Measurements from ENCODE around the gene NOC2L.

NOC2L gene

DNA sequence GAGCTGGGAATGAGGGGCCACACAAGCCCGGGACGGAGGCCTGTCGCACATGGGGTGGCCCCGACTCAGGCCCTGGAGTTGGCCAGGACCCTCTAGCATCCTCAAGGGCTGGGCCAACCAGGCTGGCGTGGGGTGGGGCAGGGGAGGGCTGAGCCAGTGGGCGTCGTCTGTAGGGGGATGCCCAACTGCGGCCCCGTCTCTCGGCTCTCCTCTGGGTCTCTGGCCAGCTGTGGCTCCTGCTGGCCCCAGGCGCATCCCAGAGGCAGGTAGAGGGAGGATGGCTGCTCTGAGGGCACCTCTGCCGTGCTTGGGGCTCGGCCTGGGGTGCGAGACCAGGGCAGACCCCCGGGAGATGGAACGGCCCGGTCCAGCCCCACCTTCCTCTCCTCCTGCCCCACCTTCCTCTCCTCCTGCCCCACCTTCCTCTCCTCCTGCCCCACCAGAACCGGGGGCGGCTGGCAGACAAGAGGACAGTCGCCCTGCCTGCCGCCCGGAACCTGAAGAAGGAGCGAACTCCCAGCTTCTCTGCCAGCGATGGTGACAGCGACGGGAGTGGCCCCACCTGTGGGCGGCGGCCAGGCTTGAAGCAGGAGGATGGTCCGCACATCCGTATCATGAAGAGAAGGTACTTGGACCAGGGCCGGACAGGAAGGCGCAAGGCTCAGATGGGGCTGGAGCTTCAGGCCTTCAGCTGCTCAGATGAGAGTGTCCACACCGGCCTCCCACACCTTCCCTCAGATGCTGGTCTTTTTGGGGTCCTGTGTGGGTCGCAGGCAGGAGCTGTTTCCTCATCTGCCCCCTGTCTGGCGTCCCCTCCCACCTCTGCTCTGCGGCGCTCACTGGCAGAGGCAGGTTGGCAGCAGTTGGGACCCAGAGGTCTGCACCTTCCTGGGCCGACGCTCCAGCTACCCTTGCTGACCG is 29.1 kb downstream of the NOC2L start:
- no peak for DNase-seq (ENCODE audit: low spot score)

DNA sequence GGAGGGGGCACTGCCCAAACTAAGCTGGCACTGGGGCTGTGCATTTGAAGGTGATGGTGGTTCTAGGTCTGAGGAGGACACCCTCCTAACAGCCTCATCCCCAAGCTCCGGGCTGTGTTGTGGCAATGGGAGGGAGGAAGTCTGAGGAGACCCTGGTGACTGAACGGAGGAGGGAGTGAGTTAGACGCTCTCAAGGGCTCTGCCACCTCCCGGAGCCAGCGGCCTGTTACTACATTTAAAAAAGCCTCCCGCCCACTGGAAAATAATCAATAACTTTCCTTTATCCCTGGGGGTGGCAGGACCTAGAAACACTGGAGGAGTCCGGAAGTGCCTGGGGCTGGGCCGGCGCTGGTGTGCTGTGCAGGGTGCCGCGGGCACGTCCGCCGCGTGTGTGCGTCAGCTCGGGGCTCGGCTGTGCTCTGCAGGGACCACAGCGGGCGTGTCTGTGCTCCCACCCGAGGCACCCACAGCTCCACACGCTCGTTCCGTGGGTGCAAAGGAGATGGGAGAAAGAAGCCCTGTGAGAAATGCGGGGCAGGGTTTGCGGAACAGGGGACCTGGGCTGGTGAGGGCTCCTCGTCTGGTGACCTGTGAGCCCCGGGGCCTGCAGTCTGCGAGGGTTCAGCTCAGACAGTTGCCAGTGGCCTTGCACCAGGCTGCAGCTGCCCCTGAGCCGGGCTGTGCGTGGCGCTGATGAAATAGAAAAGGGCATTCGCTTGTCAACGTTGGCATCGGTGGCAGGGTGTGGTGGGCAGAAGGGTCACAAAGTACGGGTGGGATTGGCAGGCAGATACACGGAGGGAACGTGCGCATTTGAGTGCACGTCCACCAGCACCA is 30.0 kb downstream of the NOC2L start:
- no peak for DNase-seq (ENCODE audit: low spot score)

DNA sequence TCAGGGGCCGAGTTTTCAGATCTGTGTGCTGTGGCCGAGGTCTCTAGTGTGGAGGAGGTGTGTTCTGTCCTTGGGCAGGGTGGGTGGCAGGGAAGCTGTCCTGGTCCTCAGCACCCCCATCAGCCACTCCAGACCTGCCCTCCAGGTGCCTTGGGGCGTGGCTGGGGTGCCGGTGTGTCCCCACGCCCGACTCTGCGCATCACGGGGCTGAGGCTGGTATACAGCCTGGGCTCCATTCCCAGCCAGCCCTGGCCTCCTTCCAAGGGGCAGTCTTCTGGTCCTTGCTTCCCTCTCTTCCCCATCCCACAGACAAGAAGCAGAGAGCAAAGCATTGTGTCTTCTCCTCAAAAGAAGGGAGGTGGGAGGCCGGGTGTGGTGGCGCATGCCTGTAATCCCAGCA is 31.3 kb downstream of the NOC2L start:
- no peak for DNase-seq (ENCODE audit: low spot score)

DNA sequence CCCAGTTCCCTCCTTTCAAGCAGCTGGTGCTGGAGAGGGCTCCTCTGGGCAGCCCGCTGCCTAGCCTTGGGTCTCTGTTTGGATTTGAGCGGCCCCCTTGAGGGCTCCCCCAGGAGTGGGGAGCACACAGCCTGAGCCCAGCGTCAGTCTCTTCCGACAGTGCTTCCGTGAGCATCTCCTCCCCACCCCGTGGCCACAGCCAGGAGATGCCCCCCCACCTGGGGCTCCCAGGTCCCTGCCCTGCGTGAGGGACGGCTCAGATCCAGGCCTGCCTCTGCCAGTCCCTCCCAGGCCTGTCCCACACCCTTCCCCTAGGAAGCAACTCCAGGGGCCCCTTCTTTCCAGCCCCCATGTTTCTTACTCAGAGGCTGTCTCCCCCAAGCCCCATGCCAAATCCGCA is 31.8 kb downstream of the NOC2L start:
- no peak for DNase-seq (ENCODE audit: low spot score)

DNA sequence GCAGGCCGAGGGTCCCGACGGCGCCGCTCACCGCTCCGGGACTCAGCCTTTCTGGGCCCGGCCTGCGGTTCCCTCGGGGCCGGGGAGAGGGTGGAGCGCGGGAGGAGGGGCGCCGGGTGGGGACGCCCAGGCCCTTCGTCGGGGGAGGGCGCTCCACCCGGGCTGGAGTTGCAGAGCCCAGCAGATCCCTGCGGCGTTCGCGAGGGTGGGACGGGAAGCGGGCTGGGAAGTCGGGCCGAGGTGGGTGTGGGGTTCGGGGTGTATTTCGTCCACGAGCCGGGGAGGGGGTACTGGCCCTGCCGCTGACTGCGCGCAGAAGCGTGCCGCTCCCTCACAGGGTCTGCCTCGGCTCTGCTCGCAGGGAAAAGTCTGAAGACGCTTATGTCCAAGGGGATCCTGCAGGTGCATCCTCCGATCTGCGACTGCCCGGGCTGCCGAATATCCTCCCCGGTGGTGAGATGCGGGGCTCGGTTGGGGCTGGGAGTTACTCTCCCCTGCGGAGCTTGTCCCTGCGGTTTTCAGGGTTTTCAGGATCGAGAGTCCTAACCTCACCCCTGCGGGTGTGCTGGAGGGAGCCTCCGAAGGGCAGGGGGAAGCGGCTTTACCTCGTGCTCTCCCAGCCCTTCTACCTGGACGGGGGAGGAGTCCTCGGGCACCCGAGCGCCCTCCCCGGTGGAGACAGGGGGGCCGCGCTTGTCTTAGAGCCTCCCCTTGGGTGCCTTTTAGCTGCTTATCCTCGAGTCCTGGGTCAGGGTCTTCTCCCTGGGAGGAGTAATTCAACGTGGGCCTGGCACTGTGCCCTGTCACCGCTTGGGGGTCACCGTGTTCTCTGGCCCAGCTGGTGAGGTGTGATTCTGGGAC is 33.3 kb downstream of the NOC2L start:
- DNase-seq (ENCODE audit: low spot score), result peak; percentile 67

DNA sequence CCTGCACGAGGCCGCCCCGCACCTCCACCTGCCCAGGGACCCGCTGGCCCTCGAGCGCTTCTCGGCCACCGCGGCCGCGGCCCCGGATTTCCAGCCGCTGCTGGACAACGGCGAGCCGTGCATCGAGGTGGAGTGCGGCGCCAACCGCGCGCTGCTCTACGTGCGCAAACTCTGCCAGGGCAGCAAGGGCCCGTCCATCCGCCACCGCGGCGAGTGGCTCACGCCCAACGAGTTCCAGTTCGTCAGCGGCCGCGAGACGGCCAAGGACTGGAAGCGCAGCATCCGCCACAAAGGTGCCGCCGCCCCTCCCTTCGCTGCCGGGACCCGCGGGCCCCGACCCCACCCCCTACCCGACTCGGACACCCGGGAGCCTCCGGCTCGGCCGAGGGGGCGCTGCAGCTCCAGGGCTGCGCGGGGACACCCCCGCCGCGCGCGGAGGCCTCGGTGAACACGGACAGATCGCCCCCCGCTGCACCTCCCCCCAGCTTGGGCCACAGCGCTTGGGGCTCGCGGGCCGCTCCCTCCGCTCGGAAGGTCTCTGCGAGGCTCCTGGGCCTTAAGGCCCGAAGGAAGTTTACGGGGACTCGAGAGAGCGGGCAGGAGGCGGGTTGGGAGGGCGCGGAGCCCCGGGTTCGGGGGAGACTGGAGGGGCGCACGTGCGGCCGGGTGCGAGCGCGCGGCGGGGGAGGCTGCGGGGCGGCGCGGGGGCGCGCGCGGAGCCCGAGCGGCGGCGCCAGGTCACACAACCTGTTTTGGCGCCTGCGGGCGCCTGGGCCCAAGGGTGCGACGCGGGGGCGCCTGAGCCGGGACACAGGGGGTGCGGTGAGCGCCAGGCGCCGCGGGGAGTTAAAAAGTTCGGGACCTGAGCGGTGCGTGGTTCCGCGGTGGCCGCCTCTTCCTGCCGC is 34.1 kb downstream of the NOC2L start:
- no peak for DNase-seq (ENCODE audit: low spot score)

DNA sequence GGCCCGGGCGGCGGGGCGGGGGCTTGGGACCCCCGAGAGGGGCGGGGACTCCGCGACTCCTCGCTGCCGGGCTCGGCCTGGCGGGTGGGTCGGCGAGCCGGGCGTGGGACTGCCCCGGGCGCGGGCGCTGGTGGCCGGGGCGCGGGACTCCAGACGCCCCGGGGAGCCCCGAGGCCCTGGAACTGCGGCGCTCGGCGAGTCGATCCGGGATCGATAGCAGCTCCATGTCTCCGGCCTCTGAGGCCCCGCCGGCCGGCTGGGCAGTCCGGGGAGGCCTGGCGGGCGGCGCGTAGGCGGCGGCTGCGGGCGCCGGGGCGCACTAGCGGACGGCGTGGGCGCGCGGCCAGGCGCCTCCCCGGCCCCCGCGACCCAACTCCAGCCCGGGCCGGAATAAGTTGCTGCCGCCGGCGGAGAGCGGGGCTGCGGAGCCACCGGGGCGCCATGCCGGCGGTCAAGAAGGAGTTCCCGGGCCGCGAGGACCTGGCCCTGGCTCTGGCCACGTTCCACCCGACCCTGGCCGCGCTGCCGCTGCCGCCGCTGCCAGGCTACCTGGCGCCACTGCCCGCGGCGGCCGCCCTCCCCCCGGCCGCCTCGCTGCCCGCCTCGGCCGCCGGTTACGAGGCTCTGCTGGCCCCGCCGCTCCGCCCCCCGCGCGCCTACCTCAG is 34.9 kb downstream of the NOC2L start:
- no peak for DNase-seq (ENCODE audit: low spot score)

DNA sequence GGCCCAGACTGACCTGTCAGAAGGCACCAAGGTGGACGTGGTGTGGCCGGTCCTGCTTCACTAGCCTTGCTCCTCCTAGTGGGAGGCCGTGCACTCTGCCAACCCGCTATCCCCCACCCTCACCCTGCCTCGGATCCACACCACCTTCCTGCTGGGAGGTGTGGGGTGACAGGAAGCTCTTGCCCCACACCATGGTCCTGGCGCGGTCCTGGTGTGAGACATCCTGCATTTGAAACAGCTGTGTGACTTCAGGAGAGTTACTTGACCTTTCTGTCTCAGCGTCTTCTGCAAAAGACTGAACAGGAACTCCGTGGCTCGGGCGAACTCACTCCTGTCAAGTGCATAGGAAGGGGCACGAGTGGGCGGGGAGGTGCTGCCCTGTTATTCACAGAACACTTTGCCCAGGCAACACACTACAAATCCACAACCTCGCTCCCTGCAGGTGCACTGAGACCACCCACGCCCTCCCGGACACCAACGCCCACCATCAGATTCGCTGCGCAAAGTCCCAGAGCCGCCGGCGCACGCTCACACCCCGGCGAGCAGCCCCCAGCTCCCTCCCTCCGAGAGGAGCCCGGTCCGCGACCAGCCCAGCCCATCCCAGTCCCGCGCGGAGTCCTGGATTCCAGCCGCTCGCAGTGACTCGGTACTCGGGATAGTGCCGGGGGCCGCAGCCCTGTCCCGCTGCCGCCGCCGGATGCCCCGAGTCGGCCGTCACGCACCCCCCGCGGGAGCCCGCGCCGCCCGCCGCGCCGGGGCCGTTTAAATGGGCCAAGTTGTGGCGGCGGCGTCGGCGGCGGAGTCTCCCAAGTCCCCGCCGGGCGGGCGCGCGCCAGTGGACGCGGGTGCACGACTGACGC is 35.7 kb downstream of the NOC2L start, which contains the start of gene SAMD11:
Gene SAMD11 (plus strand): TSS at position 793 of the 860 bp plus-strand sequence. CDS start 509 bp downstream, outside the sequence.
- DNase-seq (ENCODE audit: low spot score), result peak; percentile 75

DNA sequence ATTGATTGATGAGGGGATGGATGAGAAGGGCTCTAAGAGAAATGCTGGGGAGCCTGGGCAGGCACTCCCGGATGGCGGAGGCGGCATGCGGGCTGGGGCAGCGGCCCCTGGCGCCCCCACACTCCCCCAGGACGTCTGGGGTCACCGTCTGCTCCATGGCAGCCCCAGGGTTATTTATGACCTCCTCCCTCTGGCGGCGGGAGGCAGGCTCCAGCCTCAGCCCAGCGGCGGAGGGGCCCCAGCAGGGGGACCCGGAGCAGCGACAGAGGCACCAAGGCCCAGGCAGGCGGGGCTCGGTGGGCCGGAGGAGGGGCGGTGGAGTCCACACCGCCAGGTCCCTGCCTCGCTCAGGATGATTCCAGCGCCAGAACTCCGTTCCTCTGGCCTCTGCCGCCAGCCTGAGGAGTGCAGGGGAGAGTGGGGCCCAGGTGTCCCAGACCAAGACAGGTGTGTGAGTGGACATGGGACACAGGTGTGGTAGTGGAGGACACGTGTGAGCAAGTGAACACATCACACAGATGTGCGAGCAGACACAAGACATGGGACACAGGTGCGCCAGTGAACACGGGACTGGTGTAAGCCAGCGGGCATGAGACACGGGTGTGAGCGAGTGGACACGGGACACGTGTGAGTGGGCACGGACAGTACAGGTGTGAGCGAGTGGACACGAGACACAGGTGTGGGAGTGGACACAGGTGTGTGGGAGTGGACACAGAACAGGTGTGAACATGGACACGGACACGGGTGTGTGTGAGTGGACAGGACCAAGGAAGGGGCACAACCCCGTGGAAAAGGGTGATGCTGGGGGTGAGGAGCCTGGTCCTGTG is 37.8 kb downstream of the NOC2L start:
- DNase-seq (ENCODE audit: low spot score), result peak; percentile 84

DNA sequence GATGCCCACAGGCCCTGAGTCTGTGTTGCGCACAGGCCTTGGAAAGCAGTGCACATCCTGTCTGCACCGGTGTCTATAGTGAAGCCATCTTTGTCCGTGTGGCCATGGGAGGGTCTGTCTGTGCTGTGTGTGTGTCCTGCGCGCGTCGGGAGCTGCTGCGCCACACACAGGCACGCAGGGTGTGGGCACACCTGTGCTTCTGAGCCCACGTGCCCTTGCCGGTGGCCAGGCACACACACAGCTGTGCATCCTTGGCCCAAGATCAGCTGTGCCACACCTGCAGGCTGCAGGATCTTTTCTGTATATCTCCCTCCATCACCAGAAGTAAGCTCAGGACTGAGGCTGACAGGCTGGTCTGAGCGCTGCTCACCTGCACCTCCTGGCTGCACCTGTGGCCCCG is 38.5 kb downstream of the NOC2L start:
- no peak for DNase-seq (ENCODE audit: low spot score)

DNA sequence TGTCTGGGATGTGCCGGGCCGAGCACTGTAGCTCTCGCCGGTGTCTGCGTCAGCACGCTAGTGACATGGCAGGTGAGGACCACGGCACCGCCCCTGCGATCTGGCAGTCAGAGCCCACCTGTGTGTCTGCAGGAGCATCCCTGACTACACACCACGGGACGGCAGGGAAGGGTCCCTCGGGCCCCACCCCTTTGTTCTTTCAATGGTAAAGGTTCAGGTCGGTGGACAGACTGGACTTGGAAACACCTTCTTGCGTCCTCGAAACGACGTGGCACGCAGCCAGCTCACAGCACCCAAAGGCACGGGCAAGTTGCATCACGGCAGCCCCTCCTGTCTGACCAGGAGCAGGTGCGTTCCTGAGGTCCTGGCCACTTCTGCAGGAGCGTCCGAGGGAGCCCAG is 39.0 kb downstream of the NOC2L start:
- no peak for DNase-seq (ENCODE audit: low spot score)

DNA sequence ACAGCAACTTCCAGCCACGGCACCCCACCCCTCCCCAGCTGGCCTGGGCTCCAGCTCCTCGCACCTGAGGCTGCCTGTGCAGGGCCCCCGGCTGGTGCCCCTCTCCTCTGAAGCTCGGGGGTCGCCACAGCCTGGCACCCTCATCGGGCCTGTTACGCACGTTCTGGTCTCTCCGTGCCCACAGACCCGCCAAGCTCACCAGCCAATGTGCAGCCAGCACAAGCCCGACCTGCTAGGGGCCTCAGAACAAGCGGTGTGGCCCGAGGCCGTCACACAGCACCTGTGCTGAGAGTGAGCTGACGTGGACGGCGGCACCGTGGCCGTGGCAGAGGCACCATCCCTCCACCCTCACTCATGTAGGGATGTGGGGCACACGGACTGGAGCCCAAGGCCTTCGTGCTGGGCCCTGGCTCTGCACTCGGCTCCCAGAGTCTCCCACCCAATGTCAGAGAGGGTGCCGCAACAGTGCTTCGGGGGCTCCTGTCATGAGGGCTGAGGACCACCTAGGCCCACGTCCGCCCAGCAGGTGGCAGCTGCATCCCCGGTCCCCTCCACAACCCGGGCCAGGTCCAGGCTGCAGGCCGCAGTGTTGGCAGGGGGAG is 39.7 kb downstream of the NOC2L start:
- no peak for DNase-seq (ENCODE audit: low spot score)

DNA sequence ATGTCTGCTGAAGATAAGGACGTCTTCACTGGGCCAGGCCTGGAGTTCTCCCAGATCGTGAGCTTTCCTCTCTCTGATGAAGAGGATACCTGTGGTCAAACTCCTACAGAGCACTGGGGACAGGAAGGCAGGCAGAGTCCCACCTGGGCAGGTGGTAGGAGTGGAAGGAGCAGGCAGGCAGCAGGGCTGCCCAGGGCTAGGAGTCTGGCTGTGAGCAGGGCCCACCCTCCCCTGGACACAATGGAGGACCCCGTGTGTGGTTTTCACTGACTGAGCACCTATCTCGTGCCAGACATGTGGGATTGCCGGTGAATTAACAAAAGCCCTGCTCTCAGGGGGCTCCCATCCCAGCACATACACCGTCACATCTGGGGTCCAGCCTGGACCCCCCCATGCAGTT is 40.2 kb downstream of the NOC2L start:
- no peak for DNase-seq (ENCODE audit: low spot score)

DNA sequence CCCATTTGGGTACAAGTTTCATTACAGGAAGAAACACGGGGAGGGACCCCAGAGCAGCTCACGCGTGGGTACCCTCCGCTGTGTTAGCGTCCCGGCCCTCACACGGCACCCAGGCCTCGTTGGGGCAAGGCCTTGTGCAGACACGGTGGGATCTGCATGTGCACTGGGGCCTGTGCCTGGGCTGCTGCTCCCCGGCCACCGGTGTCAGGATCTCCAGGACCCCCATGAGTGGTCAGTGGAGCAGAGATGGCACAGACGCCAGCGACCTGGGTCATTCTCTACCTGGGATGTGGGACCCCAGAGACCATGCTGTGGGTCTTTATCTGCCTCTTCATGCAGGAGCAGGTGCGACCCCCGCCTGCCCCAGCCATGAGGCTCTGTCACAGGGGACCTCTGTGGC is 40.7 kb downstream of the NOC2L start:
- no peak for DNase-seq (ENCODE audit: low spot score)

DNA sequence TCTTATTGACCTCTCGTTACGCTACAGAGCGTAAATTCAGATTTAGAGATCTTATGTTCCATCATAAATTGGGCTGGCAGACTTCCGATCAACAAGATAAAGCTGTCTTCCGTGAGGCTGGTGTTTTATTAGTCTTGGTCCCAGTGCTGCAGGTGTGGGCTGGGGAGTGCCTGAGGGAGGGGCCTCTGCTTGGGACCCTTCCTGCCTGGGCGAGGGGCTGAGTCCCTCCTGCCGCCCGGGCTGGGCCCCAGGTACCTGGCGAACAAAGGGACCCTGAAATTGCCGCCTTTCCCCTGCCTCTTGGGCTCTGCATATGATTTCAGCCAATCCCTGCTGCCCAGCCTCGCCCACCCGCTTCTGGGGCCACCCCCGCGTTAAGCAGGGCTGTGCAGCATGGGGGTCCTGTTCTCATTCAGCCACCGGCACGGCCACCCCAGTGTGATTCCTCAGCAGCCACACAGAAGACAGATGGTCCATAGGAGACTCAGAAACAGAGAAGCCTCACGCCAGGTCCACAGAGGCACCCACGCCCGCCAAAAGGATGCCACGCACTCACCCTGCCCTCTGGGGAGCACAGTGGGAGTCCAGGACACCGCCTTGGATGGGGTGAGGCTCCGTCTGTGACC is 41.5 kb downstream of the NOC2L start:
- DNase-seq (ENCODE audit: low spot score), result no peak

DNA sequence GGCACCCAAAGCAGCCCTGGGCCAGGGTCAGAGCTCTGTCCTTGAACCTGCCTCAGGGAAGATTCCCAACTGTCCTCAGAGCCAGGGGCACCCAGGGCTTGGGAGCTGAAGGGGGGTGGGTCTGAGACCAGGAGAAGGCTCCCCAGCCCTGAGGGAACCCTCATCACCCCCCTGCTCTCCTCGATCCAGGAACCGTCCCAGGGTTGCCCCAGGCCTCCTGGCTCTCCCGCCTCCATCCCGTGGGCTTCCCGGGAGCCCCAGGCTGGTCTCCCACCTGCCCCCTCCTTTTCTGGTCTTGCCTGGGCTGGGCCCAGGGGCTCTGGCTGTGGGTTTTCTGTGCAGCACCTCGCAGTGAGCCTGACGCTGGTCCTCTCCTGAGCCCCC is 42.0 kb downstream of the NOC2L start:
- no peak for DNase-seq (ENCODE audit: low spot score)

DNA sequence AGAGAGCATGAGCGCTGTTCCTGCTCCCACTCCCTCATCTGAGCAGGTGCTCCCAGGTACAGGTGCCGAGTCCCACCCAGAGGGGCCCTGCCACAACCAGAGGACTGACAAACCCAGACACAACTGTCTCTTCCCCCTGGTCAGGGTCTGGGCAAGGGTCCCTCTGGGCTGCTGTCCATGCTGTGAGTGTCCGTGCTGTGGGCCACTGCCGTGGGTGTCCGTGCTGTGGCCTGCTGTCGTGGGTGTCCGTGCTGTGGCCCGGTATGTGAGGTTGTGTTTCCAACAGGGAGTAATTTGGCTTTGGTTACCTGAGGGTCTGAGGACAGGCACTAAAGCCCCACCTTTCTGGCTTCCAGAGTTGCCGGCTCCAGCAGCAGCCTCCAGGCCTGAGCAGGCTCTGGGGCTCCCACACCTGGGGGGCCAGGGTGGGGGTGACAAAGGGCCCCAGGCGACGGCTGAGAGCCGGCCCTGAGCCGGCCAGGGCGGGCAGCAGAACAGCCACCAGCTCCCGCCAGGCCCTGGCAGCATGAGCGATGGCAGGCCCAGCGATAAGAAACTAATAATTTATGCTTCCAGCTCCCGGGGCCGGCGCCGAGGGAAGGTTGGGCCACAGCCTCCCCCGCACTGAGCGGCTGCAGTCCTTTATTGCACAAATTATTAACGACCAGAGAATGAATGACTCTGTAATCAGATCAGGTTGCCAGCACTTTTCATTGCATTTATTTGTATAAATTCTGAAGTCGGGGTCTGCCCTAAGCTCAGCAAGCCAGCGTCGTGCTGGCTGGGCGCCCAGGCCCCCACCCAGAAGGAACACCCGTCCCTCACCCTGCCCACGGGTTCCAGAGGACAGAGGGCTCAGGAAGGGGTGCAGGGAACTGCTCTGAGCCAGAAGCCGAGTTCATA is 42.6 kb downstream of the NOC2L start:
- DNase-seq (ENCODE audit: low spot score), result no peak

Measured in AG08395 (cell line).